PC-3 (cell line): Measurements from ENCODE around the gene PUDP. TPM values are rescaled to one million over a fixed set of nuclear protein-coding genes. Genes with fewer than 3 reads are reported as not detected.

Experiments used
- ATAC-seq: fragments of 200-7000 bp; cut with Tn5 transposase; 2 replicates; pipeline ENCODE4 v1.9.1; 2020; ENCODE audit warnings: mild to moderate bottlenecking, moderate library complexity
- Bru-seq: library from RNA; stranded (reverse); fragments of 400-500 nt; gene quantifications from one replicate; lab custom pipeline; 2021; lab: Mats Ljungman, UMichigan
- BruChase-seq, 2 experiments: library from RNA; stranded (reverse); fragments of 400-500 nt; gene quantifications; one replicate each; lab custom pipeline; 2021; lab: Mats Ljungman, UMichigan
- BruUV-seq: library from RNA; stranded (reverse); fragments of 400-500 nt; replicated peaks from 2 replicates; lab custom pipeline; 2021; lab: Mats Ljungman, UMichigan
- CTCF ChIA-PET: fragments of 300-600 bp; sonication (Branson Sonifier 250); formaldehyde crosslinking; loops from one replicate; lab custom pipeline; 2022; ENCODE audit warnings: antibody characterized with exemption; lab: Charles Lee
- POLR2A ChIA-PET: fragments of 300-600 bp; sonication (Branson Sonifier 250); formaldehyde crosslinking; loops from one replicate; lab custom pipeline; 2022; ENCODE audit warnings: antibody characterized with exemption; ENCODE audit not compliant: unreplicated experiment; lab: Charles Lee
- DNase-seq: peaks from one replicate; pipeline ENCODE4 v3.0.0-alpha.2; 2015
- H2AFZ ChIP-seq: fragments of 300-600 bp; sonication (generic); 2 replicates; pipeline ENCODE4 v1.6.0; 2016; ENCODE audit warnings: antibody characterized with exemption, low read length
- H3F3A ChIP-seq: fragments of 300-600 bp; sonication (generic); one replicate; pipeline ENCODE4 v1.6.0; 2017; ENCODE audit warnings: antibody characterized with exemption, low read length, control low read depth, mild to moderate bottlenecking; ENCODE audit not compliant: unreplicated experiment
- H3K27ac ChIP-seq: fragments of 300-600 bp; sonication (generic); 2 replicates; pipeline ENCODE4 v1.5.1; 2016; ENCODE audit warnings: mild to moderate bottlenecking, low read length
- H3K27me3 ChIP-seq: fragments of 300-600 bp; sonication (generic); 2 replicates; pipeline ENCODE4 v1.6.1; 2016; ENCODE audit warnings: low read length, mixed read lengths
- H3K36me3 ChIP-seq: fragments of 300-600 bp; sonication (generic); 2 replicates; pipeline ENCODE4 v1.6.1; 2016; ENCODE audit warnings: low read depth, mixed run types, low read length, mixed read lengths
- H3K4me1 ChIP-seq: fragments of 300-600 bp; sonication (generic); 2 replicates; pipeline ENCODE4 v1.5.1; 2016; ENCODE audit warnings: low read length; ENCODE audit not compliant: insufficient read depth
- H3K4me2 ChIP-seq: fragments of 300-600 bp; sonication (generic); 2 replicates; pipeline ENCODE4 v1.6.0; 2016; ENCODE audit warnings: low read length
- H3K4me3 ChIP-seq: fragments of 300-600 bp; sonication (generic); 2 replicates; pipeline ENCODE4 v1.5.1; 2016; ENCODE audit warnings: mild to moderate bottlenecking, low read length, mixed read lengths
- H3K79me2 ChIP-seq: fragments of 300-600 bp; sonication (generic); 2 replicates; pipeline ENCODE4 v1.6.1; 2017; ENCODE audit warnings: low read length, mixed read lengths
- H3K9ac ChIP-seq: fragments of 300-600 bp; sonication (generic); 2 replicates; pipeline ENCODE4 v1.6.0; 2016; ENCODE audit warnings: mild to moderate bottlenecking, low read length
- H3K9me2 ChIP-seq: fragments of 300-600 bp; sonication (generic); replicated peaks from 2 replicates; pipeline ENCODE4 v1.6.1; 2016; ENCODE audit warnings: mixed run types, low read length, mixed read lengths
- H3K9me3 ChIP-seq: fragments of 300-600 bp; sonication (generic); 2 replicates; pipeline ENCODE4 v1.6.1; 2016; ENCODE audit warnings: low read length, mixed read lengths
- H4K20me1 ChIP-seq: fragments of 300-600 bp; sonication (generic); 2 replicates; pipeline ENCODE4 v1.6.1; 2016; ENCODE audit warnings: low read length, mixed read lengths
- CTCF ChIP-seq: fragments of 300-600 bp; sonication (generic); conservative IDR thresholded peaks from 2 replicates; pipeline ENCODE4 v1.5.1; 2017; ENCODE audit warnings: antibody characterized with exemption, low read depth, mild to moderate bottlenecking, low read length
- EZH2 ChIP-seq: fragments of 300-600 bp; sonication (generic); IDR thresholded peaks from one replicate; pipeline ENCODE4 v1.6.1; 2017; ENCODE audit warnings: antibody characterized with exemption, mild to moderate bottlenecking, low read length; ENCODE audit not compliant: unreplicated experiment
- EZH2phosphoT487 ChIP-seq: fragments of 300-600 bp; sonication (generic); IDR thresholded peaks from 2 replicates; pipeline ENCODE4 v1.6.1; 2018; ENCODE audit warnings: mild to moderate bottlenecking, antibody characterized with exemption, low read length, borderline replicate concordance
- intact Hi-C: fragments of 100-400 bp; cut with micrococcal nuclease; formaldehyde crosslinking; loops from 2 replicates; pipeline ENCODE4 v1.9.0; 2023
- long read RNA-seq: library from polyadenylated mRNA; unstranded; transcript quantifications from one replicate; pipeline ENCODE4 v2.0.0, GENCODE V29; 2021; ENCODE audit not compliant: unreplicated experiment
- total RNA-seq: library from RNA; depleted of rRNA; stranded (reverse); fragments of >200 nt; gene quantifications from 2 replicates; pipeline ENCODE4 v1.2.3, GENCODE V29; 2014; rRNA removed

PUDP gene
- total RNA-seq (7.6 and 7.8 TPM in 2 replicates), Bru-seq, nascent RNA (percentile 76 among the genes with signal in this experiment), BruChase-seq, experiment 1, labeled RNA remaining after a 6-hour chase (percentile 56 among the genes with signal in this experiment), BruChase-seq, experiment 2, labeled RNA remaining after a 2-hour chase (percentile 62 among the genes with signal in this experiment)
- long read RNA-seq, transcript PUDP-201 (4 exons, 2,140 nt), result major isoform, 22 of 30 reads
- long read RNA-seq, partial matches to known transcripts, result 1 of 30 reads
- long read RNA-seq, other reads (novel, unspliced or antisense), result 7 of 30 reads

GRCh38 chrX:7147978-7148854 is at the start of gene PUDP:
Gene PUDP (minus strand): TSS chrX:7148153. CDS start chrX:7148113, 40 bp downstream.
- Histone ChIP-seq H3K9me2 (no peaks in the 10 kb centered on the region), H4K20me1 (no peaks in the 10 kb centered on the region), H3F3A (no peaks in the 10 kb centered on the region), H3K27me3 (no peaks in the 10 kb centered on the region), H3K27ac (peak within 1 kb of the TSS; percentile 68), H2AFZ (peak within 1 kb of the TSS; percentile 98), H3K9ac (peak within 1 kb of the TSS; percentile 93), H3K4me3 (peak within 1 kb of the TSS; percentile 96), H3K4me1 (peaks cover 29% of the 10 kb centered on the region), H3K36me3 (no peaks in the 10 kb centered on the region), H3K79me2 (peaks cover 43% of the 10 kb centered on the region), H3K9me3 (no peaks in the 10 kb centered on the region), H3K4me2 (peak within 1 kb of the TSS; percentile 99)
- no TSS peak for BruUV-seq
- ChIA-PET POLR2A (no interaction called here), CTCF (no interaction called here)
- intact Hi-C loops, result loop anchor here (1.0 to 5.0 kb wide), 2 partner anchors 16 to 224 kb away; no protein-coding TSS in a partner anchor
- TF ChIP-seq CTCF (peak; percentile 26; the same call in 1 of the 2 replicates), EZH2 (no peak), EZH2phosphoT487 (no peak)
- DNase-seq (peak; percentile 84), ATAC-seq (peak; percentile 78)

GRCh38 chrX:7194606-7195005 is 46.7 kb upstream of the PUDP start:
- Histone ChIP-seq H2AFZ (no peak overlapping the region), H3K27me3 (no peaks in the 10 kb centered on the region), H4K20me1 (no peaks in the 10 kb centered on the region), H3K36me3 (no peaks in the 10 kb centered on the region), H3K9me2 (no peaks in the 10 kb centered on the region), H3K4me2 (no peak overlapping the region), H3K79me2 (no peaks in the 10 kb centered on the region), H3K4me1 (no peaks in the 10 kb centered on the region), H3K9me3 (no peaks in the 10 kb centered on the region), H3K9ac (no peak overlapping the region), H3K4me3 (no peak overlapping the region), H3K27ac (no peak overlapping the region), H3F3A (no peaks in the 10 kb centered on the region)
- DNase-seq (no peak), ATAC-seq (no peak)
- intact Hi-C loops, result loop anchor here (10.0 kb wide), 1 partner anchor 390 kb away; no protein-coding TSS in a partner anchor
- no TSS peak for BruUV-seq
- ChIA-PET POLR2A (no interaction called here), CTCF (no interaction called here)
- TF ChIP-seq CTCF (no peak), EZH2phosphoT487 (no peak), EZH2 (no peak)
